ENCODE results near the gene MTERF4.

DNA sequence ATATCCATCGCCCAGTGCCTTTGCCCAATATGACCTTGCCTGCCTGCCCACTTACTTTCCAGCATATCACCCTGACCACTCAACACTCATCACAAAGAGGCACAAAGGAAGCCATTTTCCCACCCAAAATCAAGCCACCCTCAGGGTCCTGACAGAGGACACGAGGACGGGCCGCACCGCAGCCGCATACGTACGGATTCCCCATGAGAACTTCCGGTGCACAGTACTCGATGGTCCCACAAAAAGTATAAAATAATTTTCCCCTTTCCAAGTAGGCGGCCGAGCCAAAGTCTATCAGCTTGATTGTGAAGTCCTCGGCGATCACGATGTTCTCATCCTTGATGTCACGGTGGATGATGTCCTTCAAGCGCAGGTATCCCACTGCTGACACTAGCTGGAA, 10.0 kb upstream of the MTERF4 start:
- TF ChIP-seq YY1 (IDR thresholded peaks at IDR 0.05; ENCODE audit: low read depth, low read length), result no peak
- no peak for TF ChIP-seq RAD21 (IDR thresholded peaks at IDR 0.05 in 1 of 2, conservative IDR thresholded peaks at IDR 0.05 in 1 of 2; ENCODE audit: low read depth in 2 of 2, low read length in 2 of 2)
- no peak for TF ChIP-seq KDM1A (IDR thresholded peaks at IDR 0.05; ENCODE audit: borderline replicate concordance, low read length)

All from H1 (cell line).